T-helper 1 cell (primary cell): ENCODE results near the gene MLANA.
"Not testable (repeated sequence)": the region's sequence is repeated elsewhere in the genome, so short reads cannot be mapped to it uniquely, and the experiment has no call there.

ENCODE experiments used
- DNase-seq, 5 donors: peaks; one replicate each; pipeline ENCODE4 v3.0.0-alpha.2; 2012 to 2020

The MLANA gene

DNA sequence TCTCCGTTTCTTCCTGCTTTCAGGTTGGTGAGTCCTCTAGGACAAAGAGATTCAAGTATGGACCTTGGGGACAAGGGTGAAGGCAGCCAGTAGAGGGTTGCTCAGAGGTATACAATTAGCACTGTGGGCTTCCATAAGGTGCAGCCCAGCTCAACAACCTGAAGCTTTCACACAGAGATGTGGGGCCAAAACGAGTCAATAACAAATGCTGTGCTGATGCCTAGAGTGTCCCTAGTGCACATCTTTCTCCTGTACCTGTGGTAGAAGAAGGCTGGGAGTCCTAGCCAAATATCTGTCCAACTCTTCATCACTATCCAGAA, 20.7 kb upstream of the MLANA start:
- no peak for DNase-seq

- DNase-seq = no peak
Observed at GRCh38 chr9:5870691-5871090, 20.0 kb upstream of the MLANA start.

- DNase-seq = no peak
Observed at GRCh38 chr9:5871785-5872184, 18.9 kb upstream of the MLANA start.

DNA sequence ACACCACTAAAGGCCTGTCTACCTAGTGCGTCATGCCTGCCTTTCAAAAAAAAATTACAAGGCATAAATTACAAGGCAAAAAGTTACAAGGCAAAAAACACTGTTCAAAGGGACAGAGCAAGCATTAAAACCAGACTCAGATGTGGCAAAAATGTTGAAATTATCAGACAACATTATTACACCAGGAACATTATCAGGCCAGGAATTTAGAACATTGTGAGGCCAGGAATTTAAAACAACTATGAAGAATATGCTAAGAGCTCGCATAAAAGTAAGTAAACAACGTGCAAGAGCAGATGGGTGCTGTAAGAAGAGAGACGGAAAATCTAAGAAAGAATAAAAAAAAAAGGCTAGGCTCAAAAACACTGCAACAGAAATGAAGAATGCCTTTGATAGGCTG, 18.2 kb upstream of the MLANA start:
- DNase-seq = no peak

GRCh38 chr9:5873439-5873838, 17.2 kb upstream of the MLANA start:
- no peak for DNase-seq

DNA sequence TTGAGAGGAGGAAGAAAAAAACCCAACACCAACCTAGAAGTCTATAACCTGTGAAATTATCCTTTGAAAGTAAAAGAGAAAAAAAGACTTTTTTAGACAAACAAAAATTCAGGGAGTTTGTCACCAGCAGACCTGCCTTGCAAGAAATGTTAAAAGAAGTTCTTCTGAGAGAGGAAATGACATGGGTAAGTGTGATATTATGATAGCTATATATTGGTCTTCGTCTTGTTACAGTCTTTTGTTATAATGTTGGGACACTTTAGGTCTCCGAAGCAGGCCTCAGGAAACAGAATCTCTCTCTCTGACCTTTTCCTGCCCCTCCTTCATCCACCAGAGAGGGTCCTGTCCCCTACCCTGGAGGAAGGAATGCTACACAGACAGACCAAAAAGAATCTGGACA, 16.6 kb upstream of the MLANA start:
- no peak for DNase-seq

DNA sequence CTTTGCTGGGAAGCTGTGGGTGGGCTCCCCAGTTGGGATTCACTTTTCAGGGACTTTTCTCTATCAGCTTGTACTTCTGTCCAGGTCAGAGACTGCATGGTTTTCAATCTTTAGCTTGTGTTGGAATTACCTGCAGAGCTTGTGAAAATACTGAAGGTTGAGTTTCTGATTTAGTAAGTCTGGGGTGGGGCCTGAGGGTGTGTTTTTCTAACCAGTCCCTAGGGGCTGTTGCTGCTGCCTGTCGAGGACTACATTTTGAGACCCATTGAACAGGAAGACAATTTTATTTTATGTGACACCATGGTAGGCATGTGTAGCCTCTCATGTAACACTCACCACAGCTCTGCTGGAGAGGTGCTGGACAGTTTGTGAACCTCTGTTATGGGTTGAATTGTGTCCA, 14.7 kb upstream of the MLANA start:
- no peak for DNase-seq

DNA sequence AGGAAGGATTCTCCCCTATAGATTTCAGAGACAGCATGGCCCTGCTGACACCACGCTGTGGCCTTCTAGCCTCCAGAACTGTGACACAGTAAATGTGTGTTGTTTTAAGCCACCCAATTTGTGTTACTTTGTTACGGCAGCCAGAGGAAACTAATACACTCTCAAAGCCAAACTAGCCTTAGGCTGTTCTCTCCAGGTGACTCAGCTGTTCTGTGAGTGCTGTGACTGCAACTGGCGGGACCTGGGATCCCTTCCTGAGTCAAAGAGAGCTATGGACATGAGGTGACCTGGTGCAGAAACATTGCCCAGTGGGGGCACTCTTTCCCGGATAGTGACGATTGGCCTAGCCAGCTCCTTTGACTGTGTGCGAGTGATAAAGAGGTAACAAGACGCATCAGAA, 14.0 kb upstream of the MLANA start:
- DNase-seq = no peak

DNA sequence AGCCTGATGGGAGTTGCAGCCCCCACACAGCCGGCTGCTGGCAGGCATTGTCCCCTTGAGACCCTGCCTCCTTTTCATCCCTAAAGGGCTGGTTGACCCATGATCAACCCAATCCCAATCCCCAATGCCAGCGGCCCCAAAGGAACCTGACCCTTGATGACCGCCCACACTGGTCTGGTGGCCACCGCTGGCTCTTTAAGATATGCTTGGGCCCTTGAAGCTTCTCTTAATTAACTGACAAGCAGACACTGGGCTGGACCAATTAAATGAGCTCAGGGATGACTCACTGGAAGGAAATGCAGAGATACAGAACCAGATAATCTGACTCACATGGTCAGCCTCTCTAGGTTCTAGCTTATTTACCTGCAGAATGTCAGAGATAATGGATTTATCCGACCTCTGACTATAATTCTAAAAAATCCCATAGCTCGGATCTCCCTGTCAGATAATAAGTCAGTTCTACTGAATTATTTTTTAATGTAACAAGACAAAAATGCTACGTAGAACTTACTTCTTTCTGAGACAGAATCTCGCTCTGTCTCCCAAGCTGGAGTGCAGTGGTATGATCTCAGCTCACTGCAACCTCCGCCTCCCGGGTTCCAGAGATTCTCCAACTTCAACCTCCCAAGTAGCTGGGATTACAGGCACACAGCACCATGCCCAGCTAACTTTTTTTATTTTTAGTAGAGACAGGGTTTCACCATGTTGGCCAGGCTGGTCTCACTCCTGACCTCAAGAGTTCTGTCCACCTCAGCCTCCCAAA, 11.1 kb upstream of the MLANA start:
- DNase-seq = peak in 1 of 5 donors; percentile 33

DNA sequence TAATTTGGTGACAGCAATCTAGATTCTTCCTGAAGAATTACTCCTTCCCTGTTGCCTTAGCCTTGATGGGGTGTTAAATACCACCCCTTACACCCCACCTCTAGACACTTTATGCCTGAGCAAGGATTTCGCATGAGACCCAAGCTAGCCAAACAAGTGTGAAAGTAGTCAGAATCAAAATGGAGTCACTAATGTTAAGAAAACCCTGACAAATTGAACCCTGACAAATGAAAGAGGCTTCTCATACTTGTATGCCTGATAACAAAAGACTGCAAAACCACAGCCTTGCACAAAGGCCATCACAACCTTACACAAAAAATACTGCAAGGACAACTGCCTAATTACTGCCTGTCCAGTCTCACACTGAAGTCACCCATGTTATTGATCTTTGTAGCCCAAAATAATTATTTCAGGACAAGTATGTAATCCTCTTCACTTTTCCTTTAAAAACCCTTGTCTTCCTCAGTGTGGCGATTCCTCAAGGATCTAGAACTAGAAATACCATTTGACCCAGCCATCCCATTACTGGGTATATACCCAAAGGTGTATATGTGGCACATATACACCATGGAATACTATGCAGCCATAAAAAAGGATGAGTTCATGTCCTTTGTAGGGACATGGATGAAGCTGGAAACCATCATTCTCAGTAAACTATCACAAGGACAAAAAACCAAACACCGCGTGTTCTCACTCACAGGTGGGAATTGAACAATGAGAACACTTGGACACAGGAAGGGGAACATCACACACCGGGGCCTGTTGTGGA, 8.3 kb upstream of the MLANA start:
- not testable (repeated sequence) for DNase-seq

DNA sequence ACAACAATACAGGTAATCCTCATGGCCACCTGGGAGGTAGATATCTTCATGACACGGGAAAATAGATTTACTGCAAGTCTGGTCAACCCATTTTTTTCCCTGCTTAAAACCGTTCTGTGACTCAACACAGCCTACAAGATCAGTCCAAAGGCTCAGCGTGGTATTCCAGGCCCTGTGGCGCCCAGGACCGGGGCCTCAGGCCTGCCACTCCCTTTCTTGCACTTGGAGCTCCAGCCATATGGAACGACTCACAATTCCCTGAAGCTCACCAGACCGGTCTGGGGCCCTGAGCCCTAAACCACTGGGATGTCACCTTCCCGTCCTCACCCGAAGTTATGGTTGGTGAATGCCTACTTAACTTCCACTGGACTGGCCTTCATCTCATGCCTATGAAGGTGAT, 6.5 kb upstream of the MLANA start:
- no peak for DNase-seq

DNA sequence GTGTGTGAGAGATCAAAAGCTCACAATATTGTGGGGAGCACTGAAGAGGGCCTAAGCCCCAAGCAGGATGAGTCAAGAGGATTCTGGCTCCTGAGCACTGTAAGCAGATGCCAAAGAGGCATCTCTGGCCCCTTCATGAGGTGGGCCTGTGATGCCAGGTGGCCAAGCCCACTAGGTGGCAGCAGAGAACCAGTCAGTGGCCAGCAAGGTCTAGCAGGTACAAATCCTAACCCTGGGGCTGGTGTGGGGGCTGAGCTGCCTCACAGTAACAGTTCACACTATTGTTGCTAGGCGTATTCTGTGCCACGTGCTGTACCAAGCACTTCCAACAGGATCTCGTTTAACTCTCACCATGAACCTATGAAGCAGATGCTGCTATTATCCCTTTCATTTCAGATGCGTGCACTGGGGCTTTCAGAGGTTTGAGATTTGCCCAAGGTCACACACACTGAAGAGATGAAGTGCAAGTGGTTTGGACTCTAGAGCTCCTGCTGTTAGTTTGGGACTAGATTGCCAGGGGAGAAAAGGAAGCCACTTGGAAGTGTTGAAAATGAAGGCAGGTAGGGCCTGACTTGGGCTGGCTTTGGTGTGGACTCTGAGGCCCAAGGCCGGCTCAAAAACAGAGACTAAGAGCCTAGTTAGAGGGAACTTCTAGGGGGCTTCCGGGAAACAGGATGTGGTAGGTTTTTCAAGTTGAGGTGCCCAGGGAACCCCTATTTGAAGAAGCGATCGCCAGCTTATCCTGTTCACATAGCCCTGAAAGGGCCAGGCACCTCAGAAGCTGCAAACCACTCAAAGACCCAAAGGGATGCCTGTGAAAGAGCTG, 4.4 kb upstream of the MLANA start:
- peak; percentile 33 to 80 (median 64) for DNase-seq

DNA sequence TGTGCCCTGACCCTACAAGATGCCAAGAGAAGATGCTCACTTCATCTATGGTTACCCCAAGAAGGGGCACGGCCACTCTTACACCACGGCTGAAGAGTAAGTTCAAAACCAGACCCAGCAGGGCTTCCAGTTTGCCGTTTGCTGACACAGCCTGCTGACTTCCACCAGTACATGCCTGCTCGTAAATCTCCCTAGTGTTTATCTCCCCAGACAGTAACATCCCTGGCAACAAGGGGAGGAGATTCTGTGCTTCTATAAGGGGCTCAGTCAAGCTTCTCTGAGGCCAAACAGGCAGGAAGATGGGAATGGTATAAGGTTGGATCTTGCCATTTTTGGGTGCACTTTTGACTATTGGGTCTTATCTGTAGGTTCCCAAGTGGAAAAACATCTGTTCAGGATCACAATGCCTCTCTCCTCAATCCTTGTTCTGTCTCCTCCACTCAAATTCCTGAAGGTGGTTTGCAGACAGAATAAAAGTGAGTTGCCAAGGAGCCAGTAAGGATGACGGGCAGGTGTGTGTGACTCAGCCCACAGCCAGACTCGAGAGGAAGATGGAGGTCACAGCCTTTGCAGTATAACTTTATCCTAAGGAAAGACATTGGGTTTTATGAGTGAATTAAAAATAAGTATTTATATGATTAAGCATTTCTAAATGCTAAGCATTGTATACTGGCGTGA, 1.9 kb downstream of the MLANA start:
- DNase-seq = no peak

DNA sequence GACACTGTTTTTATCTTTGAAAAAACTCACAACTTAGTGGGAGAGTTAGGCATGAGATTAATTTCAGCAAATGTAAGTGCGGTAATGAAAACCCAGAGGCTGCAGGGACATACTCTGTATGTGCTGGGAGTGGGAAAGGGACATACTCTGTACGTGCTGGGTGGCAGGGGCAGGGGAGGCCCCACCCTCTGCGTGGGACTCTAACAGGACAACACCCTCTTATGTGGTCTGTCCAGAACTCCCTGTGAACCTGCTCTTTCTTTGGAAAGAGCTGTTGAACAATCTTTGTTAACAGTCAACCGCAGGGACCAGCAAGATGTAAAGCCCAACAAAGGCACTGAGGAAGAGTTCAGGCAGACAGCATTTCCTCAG, 2.4 kb downstream of the MLANA start:
- no peak for DNase-seq

DNA sequence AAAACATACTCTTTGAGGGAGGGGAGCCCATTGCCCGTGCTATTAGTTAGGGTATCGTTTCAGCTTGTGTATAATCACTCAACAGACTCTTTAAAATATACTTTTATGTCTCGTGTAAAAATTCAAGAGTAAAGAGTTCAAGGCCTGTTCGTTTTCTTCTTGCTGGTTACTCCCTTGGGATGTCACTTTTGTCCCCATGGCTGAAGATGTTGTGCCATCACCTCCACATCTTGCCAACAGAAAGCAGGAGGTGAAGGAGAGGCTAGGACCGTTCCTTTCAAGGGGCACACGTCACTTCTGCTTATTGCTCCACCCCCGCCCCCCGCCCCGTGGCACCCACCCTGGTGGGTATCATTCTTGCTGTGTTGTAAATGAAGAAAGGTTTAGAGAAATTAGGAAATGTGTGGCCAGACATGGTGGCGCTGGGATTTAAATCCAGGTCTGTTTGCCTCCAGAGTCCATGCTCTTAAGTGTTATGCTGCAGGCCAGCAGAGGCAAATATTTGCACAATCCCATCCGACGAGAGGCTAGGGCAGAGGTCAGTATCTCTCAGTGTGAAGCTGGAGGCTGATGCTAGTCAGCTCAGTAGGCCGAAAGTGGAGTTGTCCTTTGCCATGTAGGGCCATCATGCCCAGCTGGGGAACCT, 3.0 kb downstream of the MLANA start:
- no peak for DNase-seq

- DNase-seq = no peak
Observed at GRCh38 chr9:5894237-5894959, 3.7 kb downstream of the MLANA start.

- DNase-seq = no peak
Observed at GRCh38 chr9:5895782-5896181, 5.1 kb downstream of the MLANA start.

DNA sequence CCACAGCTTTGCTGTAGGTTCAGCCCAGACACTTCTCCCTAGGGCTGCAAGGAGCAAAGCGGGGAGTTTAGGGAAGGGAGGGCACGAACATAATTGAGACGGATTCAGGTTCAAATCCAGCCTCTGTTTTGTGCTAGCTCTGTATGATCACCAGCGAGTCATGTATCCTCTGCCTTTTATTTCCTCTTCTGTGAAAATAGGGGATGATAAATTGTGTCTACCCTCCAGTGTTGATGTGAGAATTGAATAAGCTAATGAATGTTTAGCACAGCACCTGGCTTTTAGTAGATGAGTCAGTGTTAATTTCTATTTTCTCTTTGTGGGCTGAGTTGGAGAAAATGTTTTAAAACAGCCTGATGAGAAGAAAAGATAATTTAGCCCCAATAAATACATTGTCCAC, 6.2 kb downstream of the MLANA start:
- DNase-seq = no peak

GRCh38 chr9:5897851-5898250, 7.2 kb downstream of the MLANA start:
- no peak for DNase-seq

DNA sequence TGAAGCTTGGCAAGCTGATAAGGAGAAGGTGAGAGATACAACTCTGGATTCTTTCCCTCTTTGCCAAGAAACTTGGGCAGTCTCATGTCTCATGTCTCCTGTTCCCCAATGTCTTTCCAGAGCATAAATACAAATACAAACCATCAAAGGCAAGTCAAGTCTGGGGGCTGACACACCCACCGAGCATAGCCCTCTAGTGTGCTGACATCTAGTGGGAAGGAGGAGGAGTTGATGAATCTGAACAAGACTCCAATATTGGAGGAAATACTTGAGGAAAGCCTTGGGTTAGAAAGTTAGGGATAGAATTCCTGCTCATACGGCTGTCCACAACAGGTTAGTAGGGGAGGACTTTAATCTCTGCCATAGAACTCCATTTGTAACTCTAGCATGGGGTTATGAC, 8.6 kb downstream of the MLANA start:
- DNase-seq = no peak

GRCh38 chr9:5900622-5901021, 9.9 kb downstream of the MLANA start:
- no peak for DNase-seq

- no peak for DNase-seq
Observed at GRCh38 chr9:5902377-5902776, 11.7 kb downstream of the MLANA start.
